GM21619 (cell line): ENCODE results near the gene AGBL3.
A peak's percentile ranks its signal among the peaks of the same experiment; 100 is the strongest.
"Not testable (repeated sequence)": the region's sequence is repeated elsewhere in the genome, so short reads cannot be mapped to it uniquely, and the experiment has no call there.

Source experiments
- ATAC-seq: cut with Tn5 transposase; IDR thresholded peaks from one replicate; pipeline ENCODE4 v1.9.1; 2021; ENCODE audit not compliant: unreplicated experiment

The AGBL3 gene

GRCh38 chr7:135074531-135074930 is 88.2 kb downstream of the AGBL3 start:
- no peak for ATAC-seq

GRCh38 chr7:135075716-135076115 is 89.4 kb downstream of the AGBL3 start:
- no peak for ATAC-seq

- no peak for ATAC-seq
Measured at GRCh38 chr7:135076882-135077281, 90.6 kb downstream of the AGBL3 start.

GRCh38 chr7:135077642-135078041 is 91.3 kb downstream of the AGBL3 start:
- ATAC-seq: no peak

GRCh38 chr7:135078051-135078450 is 91.7 kb downstream of the AGBL3 start:
- no peak for ATAC-seq

- ATAC-seq: no peak
Measured at GRCh38 chr7:135079068-135079467, 92.8 kb downstream of the AGBL3 start.

- no peak for ATAC-seq
Measured at GRCh38 chr7:135083005-135083404, 96.7 kb downstream of the AGBL3 start.

- ATAC-seq: no peak
Measured at GRCh38 chr7:135088566-135088965, 102.3 kb downstream of the AGBL3 start.

GRCh38 chr7:135091717-135092116 is 105.4 kb downstream of the AGBL3 start:
- no peak for ATAC-seq

GRCh38 chr7:135094472-135095237 is 108.3 kb downstream of the AGBL3 start:
- no peak for ATAC-seq

- ATAC-seq: no peak
Measured at GRCh38 chr7:135095450-135095849, 109.1 kb downstream of the AGBL3 start.

GRCh38 chr7:135098391-135098790 is 112.1 kb downstream of the AGBL3 start:
- ATAC-seq: no peak

GRCh38 chr7:135100856-135101255 is 114.5 kb downstream of the AGBL3 start:
- no peak for ATAC-seq

GRCh38 chr7:135102372-135102771 is 116.1 kb downstream of the AGBL3 start:
- peak; percentile 99 for ATAC-seq

GRCh38 chr7:135109562-135109961 is 123.3 kb downstream of the AGBL3 start:
- no peak for ATAC-seq

- ATAC-seq: no peak
Measured at GRCh38 chr7:135109976-135110375, 123.7 kb downstream of the AGBL3 start.

GRCh38 chr7:135111379-135111778 is 125.1 kb downstream of the AGBL3 start:
- no peak for ATAC-seq

GRCh38 chr7:135114622-135115021 is 128.3 kb downstream of the AGBL3 start:
- no peak for ATAC-seq

- no peak for ATAC-seq
Measured at GRCh38 chr7:135117096-135117495, 130.8 kb downstream of the AGBL3 start.

GRCh38 chr7:135121868-135122267 is 135.6 kb downstream of the AGBL3 start:
- ATAC-seq: no peak

- ATAC-seq: not testable (repeated sequence)
Measured at GRCh38 chr7:135124631-135125030, 138.3 kb downstream of the AGBL3 start.

GRCh38 chr7:135128931-135129330 is 142.6 kb downstream of the AGBL3 start:
- ATAC-seq: no peak

- no peak for ATAC-seq
Measured at GRCh38 chr7:135129579-135129978, 143.3 kb downstream of the AGBL3 start.
